WTC11 (cell line): ENCODE measurements around the gene NRG2. TPM values are rescaled to one million over a fixed set of nuclear protein-coding genes. Genes with fewer than 3 reads are reported as not detected.

Source experiments
- ATAC-seq: fragments of 200-7000 bp; cut with Tn5 transposase; 2 replicates; pipeline ENCODE4 v1.10.0; 2021; ENCODE audit warnings: mild to moderate bottlenecking, moderate library complexity
- CTCF ChIA-PET: fragments of 300-600 bp; sonication (Branson Sonifier 250); formaldehyde crosslinking; loops from one replicate; lab custom pipeline; 2021; ENCODE audit warnings: antibody characterized with exemption; lab: Charles Lee
- POLR2A ChIA-PET: fragments of 350-600 bp; sonication (Branson Sonifier 250); formaldehyde crosslinking; loops from one replicate; lab custom pipeline; 2021; ENCODE audit warnings: antibody characterized with exemption; lab: Charles Lee
- DNase-seq: peaks from one replicate; pipeline ENCODE4 v3.0.0; 2021; ENCODE audit warnings: low spot score
- H3K27ac Mint-ChIP-seq: 2 replicates; pipeline ENCODE4 v1.8.0; 2021; ENCODE audit warnings: mixed read lengths
- H3K27me3 Mint-ChIP-seq: 2 replicates; pipeline ENCODE4 v1.8.0; 2021; ENCODE audit warnings: low read depth, mild to moderate bottlenecking, moderate library complexity, mixed read lengths
- H3K36me3 Mint-ChIP-seq: 2 replicates; pipeline ENCODE4 v1.8.0; 2021; ENCODE audit warnings: mixed read lengths
- H3K4me1 Mint-ChIP-seq: 2 replicates; pipeline ENCODE4 v1.8.0; 2022; ENCODE audit warnings: mixed read lengths
- H3K4me3 Mint-ChIP-seq: 2 replicates; pipeline ENCODE4 v1.8.0; 2021; ENCODE audit warnings: mild to moderate bottlenecking, moderate library complexity, mixed read lengths
- H3K9me3 Mint-ChIP-seq: 2 replicates; pipeline ENCODE4 v1.8.0; 2021; ENCODE audit warnings: mixed read lengths
- ATF1 ChIP-seq: sonication (generic); formaldehyde crosslinking; IDR thresholded peaks from 2 replicates; pipeline ENCODE4 v1.8.1; 2023; ENCODE audit warnings: mild to moderate bottlenecking, moderate library complexity, missing genetic modification reagents
- ATF6 ChIP-seq: sonication (generic); formaldehyde crosslinking; IDR thresholded peaks from 2 replicates; pipeline ENCODE4 v1.8.1; 2023; ENCODE audit warnings: mild to moderate bottlenecking, missing genetic modification reagents
- CBFB ChIP-seq: sonication (generic); formaldehyde crosslinking; IDR thresholded peaks from 2 replicates; pipeline ENCODE4 v1.8.1; 2022; ENCODE audit warnings: mild to moderate bottlenecking, low read depth, missing genetic modification reagents
- CREB1 ChIP-seq: sonication (generic); formaldehyde crosslinking; IDR thresholded peaks from 2 replicates; pipeline ENCODE4 v1.8.0; 2023; ENCODE audit warnings: mild to moderate bottlenecking, missing genetic modification reagents
- CREM ChIP-seq: sonication (generic); formaldehyde crosslinking; IDR thresholded peaks from 2 replicates; pipeline ENCODE4 v1.8.1; 2022; ENCODE audit warnings: mild to moderate bottlenecking, missing genetic modification reagents, moderate library complexity
- CTCF ChIP-seq: fragments of 200-600 bp; IDR thresholded peaks from 2 replicates; pipeline ENCODE4 v1.8.0; 2022; ENCODE audit warnings: antibody characterized with exemption
- ELF4 ChIP-seq: sonication (generic); formaldehyde crosslinking; IDR thresholded peaks from 2 replicates; pipeline ENCODE4 v1.8.1; 2022; ENCODE audit warnings: low read depth, mild to moderate bottlenecking, moderate library complexity, missing genetic modification reagents
- FOXK1 ChIP-seq: sonication (generic); formaldehyde crosslinking; IDR thresholded peaks from 2 replicates; pipeline ENCODE4 v1.8.0; 2022; ENCODE audit warnings: mild to moderate bottlenecking, moderate library complexity, missing genetic modification reagents
- FOXP1 ChIP-seq: sonication (generic); formaldehyde crosslinking; IDR thresholded peaks from 2 replicates; pipeline ENCODE4 v1.8.0; 2022; ENCODE audit warnings: missing genetic modification reagents, mild to moderate bottlenecking, moderate library complexity, borderline replicate concordance
- HMGA2 ChIP-seq: fragments of 250-450 bp; sonication (Bioruptor Pico); IDR thresholded peaks from 2 replicates; pipeline ENCODE4 v1.4.0; 2021; ENCODE audit warnings: mild to moderate bottlenecking, moderate library complexity
- IRF2 ChIP-seq: sonication (generic); formaldehyde crosslinking; IDR thresholded peaks from 2 replicates; pipeline ENCODE4 v1.8.0; 2022; ENCODE audit warnings: low read depth, missing genetic modification reagents, borderline replicate concordance
- JAZF1 ChIP-seq: fragments of 250-450 bp; sonication (Bioruptor Pico); IDR thresholded peaks from 2 replicates; pipeline ENCODE4 v1.9.0; 2021; ENCODE audit warnings: moderate library complexity, mild to moderate bottlenecking, inconsistent platforms
- MYBL2 ChIP-seq: sonication (generic); formaldehyde crosslinking; IDR thresholded peaks from 2 replicates; pipeline ENCODE4 v1.8.1; 2023; ENCODE audit warnings: mild to moderate bottlenecking, moderate library complexity, missing genetic modification reagents
- RELA ChIP-seq: sonication (generic); formaldehyde crosslinking; IDR thresholded peaks from 2 replicates; pipeline ENCODE4 v1.8.1; 2022; ENCODE audit warnings: missing genetic modification reagents, mild to moderate bottlenecking, borderline replicate concordance
- RORB ChIP-seq: fragments of 250-450 bp; sonication (Bioruptor Pico); IDR thresholded peaks from 2 replicates; pipeline ENCODE4 v1.9.0; 2021; ENCODE audit warnings: mild to moderate bottlenecking
- TEAD1 ChIP-seq: sonication (generic); formaldehyde crosslinking; IDR thresholded peaks from 2 replicates; pipeline ENCODE4 v1.8.0; 2022; ENCODE audit warnings: mild to moderate bottlenecking, missing genetic modification reagents
- USF1 ChIP-seq: sonication (generic); formaldehyde crosslinking; IDR thresholded peaks from 2 replicates; pipeline ENCODE4 v1.8.0; 2022; ENCODE audit warnings: mild to moderate bottlenecking, missing genetic modification reagents
- USF2 ChIP-seq: sonication (generic); formaldehyde crosslinking; IDR thresholded peaks from 2 replicates; pipeline ENCODE4 v1.8.1; 2023; ENCODE audit warnings: mild to moderate bottlenecking, missing genetic modification reagents, moderate library complexity
- ZNF138 ChIP-seq: sonication (generic); formaldehyde crosslinking; conservative IDR thresholded peaks from 2 replicates; pipeline ENCODE4 v1.8.1; 2022; ENCODE audit warnings: mild to moderate bottlenecking, moderate library complexity, missing genetic modification reagents
- ZNF281 ChIP-seq: sonication (generic); formaldehyde crosslinking; IDR thresholded peaks from 2 replicates; pipeline ENCODE4 v1.8.0; 2023; ENCODE audit warnings: mild to moderate bottlenecking, missing genetic modification reagents
- total RNA-seq: library from RNA; stranded (reverse); gene quantifications from 3 replicates; pipeline ENCODE4 v1.2.3, GENCODE V29; 2021
- TF ChIP-seq, protein P1 (sequence below): sonication (generic); formaldehyde crosslinking; conservative IDR thresholded peaks from 2 replicates; pipeline ENCODE4 v1.8.1; 2023; ENCODE audit warnings: mild to moderate bottlenecking, low read depth, missing genetic modification reagents, moderate library complexity
- TF ChIP-seq, protein P2 (sequence below): fragments of 250-450 bp; sonication (Bioruptor Pico); IDR thresholded peaks from 2 replicates; pipeline ENCODE4 v2.1.2; 2022; ENCODE audit warnings: mild to moderate bottlenecking, moderate library complexity

NRG2 gene
- total RNA-seq, 1 experiment from 2014 or later, result 0.44 TPM

DNA sequence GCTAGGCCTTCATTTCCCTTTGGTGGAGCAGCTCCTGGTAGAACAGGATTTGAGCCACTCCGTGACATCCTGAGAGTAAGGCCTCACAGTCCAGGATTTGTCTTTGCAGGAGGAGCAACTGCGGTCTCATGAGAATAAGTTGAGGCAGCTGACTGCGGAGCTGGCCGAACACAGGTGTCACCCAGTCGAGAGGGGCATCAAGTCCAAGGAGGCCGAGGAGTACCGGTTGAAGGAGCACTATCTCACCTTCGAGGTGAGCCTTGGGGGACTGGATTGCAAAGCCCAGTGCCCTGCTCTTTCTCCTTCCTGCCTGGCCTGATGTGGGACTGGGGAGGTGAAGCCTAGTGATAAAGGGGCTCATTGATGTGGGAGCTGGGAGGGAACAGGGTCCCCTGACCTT lies 203.2 kb downstream of the NRG2 start (continued):
- TF ChIP-seq FOXK1 (no peak), IRF2 (CRISPR knock-in tag) (no peak), CTCF (no peak), FOXP1 (CRISPR knock-in tag) (no peak), RORB (CRISPR knock-in tag) (no peak), RELA (CRISPR knock-in tag) (no peak), ZNF281 (CRISPR knock-in tag) (no peak), CREM (CRISPR knock-in tag) (no peak), ZNF138 (no peak), USF2 (no peak), MYBL2 (CRISPR knock-in tag) (no peak)
- TF ChIP-seq, protein P1, sequence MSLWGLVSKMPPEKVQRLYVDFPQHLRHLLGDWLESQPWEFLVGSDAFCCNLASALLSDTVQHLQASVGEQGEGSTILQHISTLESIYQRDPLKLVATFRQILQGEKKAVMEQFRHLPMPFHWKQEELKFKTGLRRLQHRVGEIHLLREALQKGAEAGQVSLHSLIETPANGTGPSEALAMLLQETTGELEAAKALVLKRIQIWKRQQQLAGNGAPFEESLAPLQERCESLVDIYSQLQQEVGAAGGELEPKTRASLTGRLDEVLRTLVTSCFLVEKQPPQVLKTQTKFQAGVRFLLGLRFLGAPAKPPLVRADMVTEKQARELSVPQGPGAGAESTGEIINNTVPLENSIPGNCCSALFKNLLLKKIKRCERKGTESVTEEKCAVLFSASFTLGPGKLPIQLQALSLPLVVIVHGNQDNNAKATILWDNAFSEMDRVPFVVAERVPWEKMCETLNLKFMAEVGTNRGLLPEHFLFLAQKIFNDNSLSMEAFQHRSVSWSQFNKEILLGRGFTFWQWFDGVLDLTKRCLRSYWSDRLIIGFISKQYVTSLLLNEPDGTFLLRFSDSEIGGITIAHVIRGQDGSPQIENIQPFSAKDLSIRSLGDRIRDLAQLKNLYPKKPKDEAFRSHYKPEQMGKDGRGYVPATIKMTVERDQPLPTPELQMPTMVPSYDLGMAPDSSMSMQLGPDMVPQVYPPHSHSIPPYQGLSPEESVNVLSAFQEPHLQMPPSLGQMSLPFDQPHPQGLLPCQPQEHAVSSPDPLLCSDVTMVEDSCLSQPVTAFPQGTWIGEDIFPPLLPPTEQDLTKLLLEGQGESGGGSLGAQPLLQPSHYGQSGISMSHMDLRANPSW (CRISPR knock-in tag), result no peak
- TF ChIP-seq, protein P2, sequence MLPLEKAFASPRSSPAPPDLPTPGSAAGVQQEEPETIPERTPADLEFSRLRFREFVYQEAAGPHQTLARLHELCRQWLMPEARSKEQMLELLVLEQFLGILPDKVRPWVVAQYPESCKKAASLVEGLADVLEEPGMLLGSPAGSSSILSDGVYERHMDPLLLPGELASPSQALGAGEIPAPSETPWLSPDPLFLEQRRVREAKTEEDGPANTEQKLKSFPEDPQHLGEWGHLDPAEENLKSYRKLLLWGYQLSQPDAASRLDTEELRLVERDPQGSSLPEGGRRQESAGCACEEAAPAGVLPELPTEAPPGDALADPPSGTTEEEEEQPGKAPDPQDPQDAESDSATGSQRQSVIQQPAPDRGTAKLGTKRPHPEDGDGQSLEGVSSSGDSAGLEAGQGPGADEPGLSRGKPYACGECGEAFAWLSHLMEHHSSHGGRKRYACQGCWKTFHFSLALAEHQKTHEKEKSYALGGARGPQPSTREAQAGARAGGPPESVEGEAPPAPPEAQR (CRISPR knock-in tag), result no peak

DNA sequence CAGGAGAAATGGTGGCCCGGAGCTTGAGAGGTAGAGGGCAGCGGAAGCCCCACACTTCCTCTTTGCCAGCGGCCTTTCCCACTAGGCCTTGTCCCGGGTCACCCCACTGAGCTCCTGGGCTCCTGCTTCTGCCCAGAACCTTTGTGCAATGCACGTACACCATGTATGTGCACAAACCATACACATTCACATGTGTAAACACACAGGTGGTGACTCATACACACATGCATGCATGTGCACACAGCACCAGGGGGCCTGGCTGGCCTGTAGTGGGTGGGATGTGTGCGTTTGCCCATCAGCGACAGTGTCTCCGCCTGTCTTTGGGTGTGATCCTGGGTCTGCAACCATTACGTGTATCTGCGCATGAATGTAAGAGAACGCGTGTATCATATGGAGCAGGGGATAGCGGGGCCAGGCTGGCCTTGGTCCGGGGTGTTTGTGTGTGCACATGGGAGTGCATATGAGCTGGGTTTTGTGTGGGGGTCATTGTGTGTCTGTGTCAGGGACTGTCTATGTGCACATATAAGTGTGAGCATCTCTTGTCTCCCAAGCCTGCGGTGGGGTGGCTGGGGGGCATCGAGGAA lies 203.8 kb downstream of the NRG2 start:
- no peak overlapping the region for H3K4me3 Mint-ChIP-seq
- H3K9me3 Mint-ChIP-seq, result no peaks in the 10 kb centered on the region
- ChIA-PET POLR2A (no interaction called here), CTCF (interaction anchor here (1.3 to 1.6 kb wide), 4 partner anchors 52 to 129 kb away, joined by 3 to 8 read pairs (median 5); no protein-coding TSS in a partner anchor)
- no peak for TF ChIP-seq CBFB (CRISPR knock-in tag)
- no peak for TF ChIP-seq HMGA2 (CRISPR knock-in tag)
- TF ChIP-seq ELF4 (CRISPR knock-in tag), result no peak
- no peak for TF ChIP-seq CREB1 (CRISPR knock-in tag)
- TF ChIP-seq FOXP1 (CRISPR knock-in tag), result no peak
- no peak for TF ChIP-seq TEAD1
- no peak for TF ChIP-seq ATF6 (CRISPR knock-in tag)
- TF ChIP-seq FOXK1, result no peak
- TF ChIP-seq JAZF1 (CRISPR knock-in tag), result no peak
- TF ChIP-seq USF1, result no peak
- no peak for TF ChIP-seq RELA (CRISPR knock-in tag)
- TF ChIP-seq ATF1 (CRISPR knock-in tag), result no peak
- no peaks in the 10 kb centered on the region for H3K36me3 Mint-ChIP-seq
- peaks cover 11% of the 10 kb centered on the region for H3K27me3 Mint-ChIP-seq
- DNase-seq, result no peak
- peaks cover under 1% of the 10 kb centered on the region; the same call in 1 of the 2 replicates for H3K4me1 Mint-ChIP-seq
- H3K27ac Mint-ChIP-seq, result no peak overlapping the region
- ATAC-seq, result no peak
